ENCODE results near the gene NDUFS5. TPM values are rescaled to one million over a fixed set of nuclear protein-coding genes. Genes with fewer than 3 reads are reported as not detected.

The NDUFS5 gene
- total RNA-seq, 1 experiment from 2014 or later, result 367 TPM

- Histone ChIP-seq H3K4ac (ENCODE audit: low read depth, low read length) (no peak overlapping the region), H3K79me1 (ENCODE audit: insufficient read depth, low read depth, low read length, poor library complexity, severe bottlenecking) (no peaks in the 10 kb centered on the region), H3K9ac (ENCODE audit: extremely low read depth, insufficient read length, low read length) (peak overlapping the region; percentile 17), H4K20me1 (ENCODE audit: control insufficient read depth, insufficient read depth, insufficient read length) (no peaks in the 10 kb centered on the region), H3T11ph (ENCODE audit: low read length) (no peak overlapping the region), H4K5ac (ENCODE audit: insufficient read length, low read depth, low read length) (no peak overlapping the region), H3K27ac (ENCODE audit: insufficient read length, low read depth, low read length) (no peak overlapping the region), H3K18ac (ENCODE audit: insufficient read length, low read depth, low read length) (no peak overlapping the region), H3K79me2 (ENCODE audit: insufficient read depth, low read length) (peaks cover 44% of the 10 kb centered on the region; the same call in 1 of the 2 replicates), H3K23me2 (ENCODE audit: insufficient read length, low read depth, low read length, poor library complexity, severe bottlenecking) (peaks cover 2% of the 10 kb centered on the region), H3K23ac (ENCODE audit: insufficient read length, low read depth, low read length) (no peak overlapping the region), H3K56ac (ENCODE audit: insufficient read length, low read depth, low read length) (no peak overlapping the region), H3K4me2 (ENCODE audit: insufficient read depth, insufficient read length, low read length) (peak overlapping the region; percentile 24), H2BK5ac (ENCODE audit: insufficient read length, low read length) (no peak overlapping the region), H2BK15ac (ENCODE audit: low read depth, low read length) (no peak overlapping the region), H4K91ac (ENCODE audit: insufficient read length, low read depth, low read length) (no peak overlapping the region), H2BK12ac (ENCODE audit: insufficient read length, low read depth, low read length) (no peak overlapping the region), H2AK5ac (ENCODE audit: insufficient read length, low read length) (no peak overlapping the region), H3K9me3 (ENCODE audit: control insufficient read depth, low read depth, low read length) (no peaks in the 10 kb centered on the region), H3K27me3 (ENCODE audit: insufficient read depth, low read length) (no peaks in the 10 kb centered on the region), H2BK120ac (ENCODE audit: low read depth, low read length, poor library complexity, severe bottlenecking) (no peak overlapping the region), H2BK20ac (ENCODE audit: low read depth, low read length, poor library complexity, severe bottlenecking) (no peak overlapping the region), H3K14ac (ENCODE audit: insufficient read depth, low read length) (no peak overlapping the region), H2AFZ (ENCODE audit: low read length) (no peak overlapping the region), H3K4me1 (ENCODE audit: insufficient read depth, low read length) (peaks cover 4% of the 10 kb centered on the region; the same call in 1 of the 2 replicates), H4K8ac (replicated peaks; ENCODE audit: insufficient read length, low read depth, low read length) (no peak overlapping the region)
- Mint-ChIP-seq H3K4me3 (peak overlapping the region in 1 of 2 experiments; percentile 13; a peak in 1 of 5 replicates), H3K27ac (peak overlapping the region in 2 of 3 experiments; percentile 23 to 95; a peak in 3 of 7 replicates), H3K27me3 (ENCODE audit: low read depth) (no peaks in the 10 kb centered on the region; the same call in 1 of the 2 replicates), H3K9me3 (no peaks in the 10 kb centered on the region), H3K36me3 (ENCODE audit: insufficient read depth in 1 of 3, low read depth in 3 of 3) (peaks cover 59 to 95% (median 86%) of the 10 kb centered on the region in 3 experiments), H3K4me1 (peaks cover 62 to 83% of the 10 kb centered on the region in 2 experiments)
- no CpG with 5 or more reads among the region's 3 CpGs for WGBS (ENCODE audit: extremely low coverage, insufficient read length, low lambda C conversion rate)
- no peak for DNase-seq
- TF ChIP-seq CTCF (conservative IDR thresholded peaks at IDR 0.05), result no peak
Measured at GRCh38 chr1:38997901-38998190, 28.3 kb upstream of the NDUFS5 start.

Measured in H9 (cell line).